GM21529 (cell line): Measurements from ENCODE around the gene ITIH5.

Experiments used
- ATAC-seq: cut with Tn5 transposase; IDR thresholded peaks from one replicate; pipeline ENCODE4 v1.9.1; 2021; ENCODE audit not compliant: unreplicated experiment

The ITIH5 gene

GRCh38 chr10:7634142-7634894 is 32.4 kb downstream of the ITIH5 start:
- ATAC-seq = no peak

DNA sequence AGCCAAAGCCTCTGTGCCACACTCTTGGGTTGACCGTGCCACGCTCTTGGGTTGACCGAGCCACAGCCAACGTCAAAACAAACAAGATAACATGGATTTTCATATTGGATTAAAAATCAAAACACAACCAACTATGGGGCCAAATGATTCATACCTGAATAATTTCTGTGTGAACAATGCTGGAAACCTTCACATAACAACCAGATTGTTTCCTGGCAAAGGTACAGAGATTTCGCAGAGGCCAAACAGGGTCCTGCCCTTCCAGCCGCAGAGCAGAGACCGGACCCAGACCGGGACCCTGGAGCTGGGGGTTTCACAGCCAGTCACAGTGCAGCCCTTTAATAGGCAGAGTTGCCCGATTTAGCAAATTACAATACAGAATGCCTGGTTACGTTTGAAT is 40.5 kb downstream of the ITIH5 start:
- ATAC-seq = no peak

- ATAC-seq = no peak
Observed at GRCh38 chr10:7625836-7626235, 40.9 kb downstream of the ITIH5 start.

GRCh38 chr10:7625009-7625408 is 41.8 kb downstream of the ITIH5 start:
- no peak for ATAC-seq

DNA sequence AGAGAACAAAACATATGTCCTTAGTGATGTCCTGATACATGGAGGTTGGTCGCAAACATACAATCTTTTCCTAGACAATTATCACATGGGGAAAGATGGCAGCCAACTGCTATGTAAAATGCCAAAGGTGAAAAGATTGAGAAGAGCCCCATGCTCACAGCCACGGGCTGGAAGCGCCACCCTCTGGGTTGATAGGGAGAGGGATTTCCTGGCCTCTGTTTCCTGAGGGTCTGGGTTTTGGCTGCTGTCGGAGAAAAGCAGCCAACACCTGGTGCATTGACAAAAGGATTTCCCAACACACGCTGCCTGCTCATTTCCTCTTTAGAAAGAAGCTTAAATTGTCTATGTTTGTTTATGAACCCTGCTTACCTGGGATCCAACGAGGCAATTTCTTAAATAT is 43.8 kb downstream of the ITIH5 start:
- ATAC-seq = no peak

DNA sequence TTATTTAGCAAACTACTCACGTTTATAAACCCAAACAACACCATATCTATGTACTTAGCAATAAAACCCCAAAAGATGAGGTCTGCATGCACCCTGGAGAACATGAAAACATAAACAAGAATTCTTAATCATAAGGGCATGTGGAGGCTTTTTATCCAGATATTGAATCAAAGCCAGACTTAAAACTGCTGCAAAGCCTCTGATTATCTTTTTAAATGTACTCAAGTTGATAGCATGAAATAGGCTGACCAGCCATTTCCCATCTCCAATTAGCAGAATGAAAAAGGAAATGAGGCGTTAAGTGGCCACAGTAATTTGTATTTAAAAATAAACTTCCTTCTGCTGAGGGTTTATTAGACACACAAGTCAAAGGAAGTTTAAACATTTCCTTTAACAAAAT is 48.3 kb downstream of the ITIH5 start:
- no peak for ATAC-seq

DNA sequence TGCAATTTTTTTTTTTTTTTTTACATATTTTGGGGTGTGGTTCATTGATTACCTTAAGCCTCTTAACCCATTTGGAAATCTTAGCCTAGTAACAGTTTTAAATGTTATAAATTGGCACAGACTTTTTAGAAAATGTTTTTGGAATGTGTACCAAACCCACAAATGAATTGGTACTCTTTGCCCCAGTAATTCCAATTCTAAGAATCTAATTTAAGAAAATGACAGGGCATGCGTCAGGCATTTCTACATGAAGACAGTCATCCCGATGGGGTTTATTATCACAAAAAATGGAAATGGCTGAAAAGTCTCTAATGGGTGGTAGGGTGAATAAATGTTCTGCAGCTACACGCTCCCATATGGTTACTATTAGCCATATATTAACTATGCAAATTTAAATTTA is 54.9 kb downstream of the ITIH5 start:
- ATAC-seq = no peak

- no peak for ATAC-seq
Observed at GRCh38 chr10:7610651-7611389, 55.9 kb downstream of the ITIH5 start.

- no peak for ATAC-seq
Observed at GRCh38 chr10:7610026-7610425, 56.7 kb downstream of the ITIH5 start.

DNA sequence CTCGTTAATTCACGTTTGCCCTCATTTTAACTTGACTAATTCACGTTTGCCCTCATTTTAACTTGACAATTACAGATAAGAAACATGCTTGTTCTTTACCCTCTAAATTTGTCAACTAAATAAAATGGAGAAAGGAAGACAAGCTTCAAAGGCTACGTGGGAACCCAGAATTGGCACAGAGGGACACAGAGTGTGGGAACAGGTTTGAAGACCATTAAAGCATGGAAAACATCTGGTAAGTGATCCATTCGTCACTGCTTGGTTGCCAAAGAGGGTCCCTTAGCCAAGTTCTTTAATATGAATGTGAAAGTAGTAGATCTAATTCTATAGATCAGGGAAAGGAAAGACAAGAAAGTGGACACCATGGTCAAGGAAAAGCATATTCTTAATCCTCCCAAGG is 57.2 kb downstream of the ITIH5 start:
- no peak for ATAC-seq

DNA sequence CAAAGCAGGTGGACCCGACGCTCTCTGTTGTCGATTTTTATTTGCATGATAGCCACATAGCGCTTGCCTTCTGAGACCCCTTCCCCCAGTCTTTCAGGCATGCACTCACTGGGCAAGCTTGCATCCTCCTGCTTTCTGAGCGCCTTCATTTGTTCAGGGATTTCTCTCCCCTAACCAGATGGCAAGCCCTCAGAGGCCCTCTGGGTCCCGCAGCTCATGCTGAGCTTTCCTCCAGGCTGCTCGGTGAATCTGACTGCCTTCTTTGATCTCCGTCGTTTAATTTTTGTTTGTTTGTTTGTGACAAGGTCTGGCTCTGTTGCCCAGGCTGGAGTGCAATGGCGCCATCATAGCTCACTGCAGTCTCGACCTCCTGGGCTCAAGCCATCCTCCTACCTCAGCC is 58.8 kb downstream of the ITIH5 start:
- no peak for ATAC-seq

DNA sequence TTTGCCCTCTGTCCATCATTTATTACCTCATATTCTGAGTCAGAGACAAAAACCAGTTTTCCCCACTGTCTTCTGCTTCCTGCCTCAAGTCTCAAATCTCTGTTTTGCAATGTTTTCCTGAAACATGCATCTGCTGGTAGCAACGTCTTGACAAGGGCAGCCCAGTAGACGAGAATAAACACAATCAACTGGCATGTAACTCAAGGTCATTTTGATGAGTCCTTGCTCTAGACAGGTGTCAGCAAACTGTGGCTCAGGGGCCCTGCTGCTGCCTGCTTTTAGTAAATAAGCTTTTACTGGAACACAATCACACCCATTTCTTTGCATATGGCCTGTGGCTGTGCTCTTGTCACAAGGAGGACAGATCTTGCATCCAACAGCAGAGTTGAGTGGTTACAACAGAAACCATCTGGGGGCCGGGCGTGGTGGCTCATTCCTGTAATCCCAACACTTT is 59.8 kb downstream of the ITIH5 start:
- no peak for ATAC-seq

- no peak for ATAC-seq
Observed at GRCh38 chr10:7605565-7606295, 61.0 kb downstream of the ITIH5 start.

DNA sequence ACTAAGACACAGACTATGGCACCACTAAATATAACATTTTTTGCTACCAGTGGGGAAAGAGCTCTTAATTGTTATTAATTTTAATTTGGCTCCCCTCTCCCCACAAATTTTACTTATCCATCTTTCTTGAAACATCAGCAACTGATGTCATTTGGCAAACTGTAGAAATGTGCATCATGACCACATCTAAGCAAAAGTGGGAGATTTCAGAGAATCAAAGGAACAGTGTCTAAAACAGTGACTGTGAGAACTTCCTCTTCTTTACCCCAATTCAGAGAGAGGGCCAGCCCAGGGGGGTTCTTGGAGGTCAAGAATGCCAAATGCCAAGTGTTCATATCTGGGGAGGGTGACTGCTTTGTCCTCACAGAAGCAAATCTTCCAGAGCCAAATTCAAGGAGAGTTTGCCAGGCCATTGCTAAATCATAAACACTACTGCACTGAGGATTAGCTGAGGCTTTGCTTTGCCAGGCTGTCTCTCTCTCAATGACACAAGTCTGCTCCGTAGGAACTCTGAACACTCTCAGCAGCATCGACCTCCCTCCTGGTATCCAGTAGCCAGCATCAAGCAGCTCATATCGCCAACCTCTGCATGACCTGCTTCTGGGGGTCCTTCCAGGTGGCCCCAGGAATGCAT is 65.6 kb downstream of the ITIH5 start:
- ATAC-seq = no peak

- no peak for ATAC-seq
Observed at GRCh38 chr10:7598771-7599170, 68.0 kb downstream of the ITIH5 start.

GRCh38 chr10:7596356-7596755 is 70.4 kb downstream of the ITIH5 start:
- no peak for ATAC-seq

GRCh38 chr10:7593905-7594304 is 72.9 kb downstream of the ITIH5 start:
- no peak for ATAC-seq

- no peak for ATAC-seq
Observed at GRCh38 chr10:7593063-7593462, 73.7 kb downstream of the ITIH5 start.

GRCh38 chr10:7592627-7593026 is 74.1 kb downstream of the ITIH5 start:
- no peak for ATAC-seq

GRCh38 chr10:7590271-7590670 is 76.5 kb downstream of the ITIH5 start:
- no peak for ATAC-seq

- ATAC-seq = no peak
Observed at GRCh38 chr10:7589748-7590147, 77.0 kb downstream of the ITIH5 start.

DNA sequence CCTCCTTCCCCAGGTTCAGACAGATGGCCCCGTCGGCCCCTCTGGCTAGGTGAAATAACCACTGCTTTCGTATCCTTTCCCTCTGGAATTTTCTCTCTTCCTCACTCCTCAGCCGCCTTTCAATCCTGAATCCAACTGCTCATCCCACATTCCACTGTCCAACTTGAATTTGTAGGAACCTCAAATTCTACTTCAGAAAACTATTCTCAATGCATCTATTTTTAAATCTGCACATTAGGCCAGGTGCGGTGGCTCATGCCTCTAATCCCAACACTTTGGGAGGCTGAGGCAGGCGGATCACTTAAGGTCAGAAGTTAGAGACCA is 78.9 kb downstream of the ITIH5 start:
- ATAC-seq = no peak
